Lower leg skin (tissue), 4 donors: ENCODE measurements around the gene DGKQ. TPM values are rescaled to one million over a fixed set of nuclear protein-coding genes. Genes with fewer than 3 reads are reported as not detected.

Experiments
- DNase-seq, 2 donors: peaks; one replicate each; pipeline ENCODE4 v3.0.0-alpha.2; 2019; ENCODE audit warnings: low spot score in 2 of 2
- H3K4me3 ChIP-seq: fragments of 200-600 bp; sonication (generic); 2 replicates; pipeline ENCODE4 v1.5.1; 2017; ENCODE audit warnings: mild to moderate bottlenecking, low read depth; ENCODE audit not compliant: poor library complexity, severe bottlenecking
- CTCF ChIP-seq, 3 donors: fragments of 450-650 bp; IDR thresholded peaks; one replicate each; pipeline ENCODE4 v1.5.1; 2016; ENCODE audit warnings: antibody characterized with exemption in 3 of 3, mild to moderate bottlenecking in 3 of 3, moderate library complexity in 2 of 3
- POLR2A ChIP-seq, 2 donors: fragments of 450-650 bp; IDR thresholded peaks; one replicate each; pipeline ENCODE4 v1.6.1; 2016 to 2017; ENCODE audit warnings: antibody characterized with exemption in 2 of 2, mild to moderate bottlenecking in 1 of 2, moderate library complexity in 1 of 2
- WGBS, 2 donors: methylation state at CpG; one replicate each; pipeline ENCODE4 v1.1.5; 2018; 5-methylcytosine and 5-hydroxymethylcytosine counted together
- intact Hi-C: fragments of 100-400 bp; cut with DNase I; formaldehyde crosslinking; loops from one replicate; pipeline ENCODE4 v1.15.0; 2023; ENCODE audit warnings: low total_unique reads
- total RNA-seq, 4 donors: library from RNA; depleted of rRNA; stranded (reverse); fragments of >200 nt; gene quantifications; one replicate each; pipeline ENCODE4 v1.1.0, GENCODE V29; 2016

DGKQ gene
- total RNA-seq, 4 donors from 2014 or later, result 18.4 to 30.7 (median 22.4) TPM

GRCh38 chr4:951186-951585 is 22.2 kb downstream of the DGKQ start:
- intact Hi-C loops, result no loop called here
- peak in 1 of 2 donors; percentile 61 for DNase-seq
- H3K4me3 ChIP-seq, result no peak overlapping the region
- TF ChIP-seq CTCF (IDR thresholded peaks at IDR 0.05) (no peak), POLR2A (IDR thresholded peaks at IDR 0.05) (no peak)
- 80 to 84% methylated on average over 7 of the region's 7 CpGs for WGBS, 2 donors

GRCh38 chr4:950136-951020 is 23.0 kb downstream of the DGKQ start:
- peak in 1 of 2 donors; percentile 75 for DNase-seq
- TF ChIP-seq CTCF (IDR thresholded peaks at IDR 0.05) (no peak), POLR2A (IDR thresholded peaks at IDR 0.05) (no peak)
- 86 to 93% methylated on average over 27 to 28 of the region's 30 CpGs for WGBS, 2 donors
- intact Hi-C loops, result no loop called here
- H3K4me3 ChIP-seq, result no peak overlapping the region

- intact Hi-C loops, result no loop called here
- TF ChIP-seq POLR2A (IDR thresholded peaks at IDR 0.05), result no peak
- TF ChIP-seq CTCF (IDR thresholded peaks at IDR 0.05), result no peak
- H3K4me3 ChIP-seq, result no peak overlapping the region
- WGBS, 2 donors, result 89 to 97% methylated on average over 19 to 20 of the region's 20 CpGs
- DNase-seq, result peak in 1 of 2 donors; percentile 58
Observed at GRCh38 chr4:949656-950055, 23.7 kb downstream of the DGKQ start.

GRCh38 chr4:948936-949300 is 24.5 kb downstream of the DGKQ start:
- intact Hi-C loops, result no loop called here
- WGBS, 2 donors, result 89 to 90% methylated on average over 11 to 13 of the region's 13 CpGs
- no peak for DNase-seq
- no peak overlapping the region for H3K4me3 ChIP-seq
- TF ChIP-seq CTCF (IDR thresholded peaks at IDR 0.05) (no peak), POLR2A (IDR thresholded peaks at IDR 0.05) (no peak)

- no peak overlapping the region for H3K4me3 ChIP-seq
- 87 to 91% methylated on average over 32 to 33 of the region's 33 CpGs for WGBS, 2 donors
- TF ChIP-seq POLR2A (IDR thresholded peaks at IDR 0.05), result no peak
- TF ChIP-seq CTCF (IDR thresholded peaks at IDR 0.05), result no peak
- intact Hi-C loops, result no loop called here
- peak in 1 of 2 donors; percentile 78 for DNase-seq
Observed at GRCh38 chr4:948101-948935, 25.1 kb downstream of the DGKQ start.
